CD4-positive, alpha-beta T cell (primary cell): ENCODE measurements around the gene NCK2. TPM values are rescaled to one million over a fixed set of nuclear protein-coding genes. Genes with fewer than 3 reads are reported as not detected.
A peak's percentile ranks its signal among the peaks of the same experiment; 100 is the strongest.

Experiments
- ATAC-seq: fragments of 200-7000 bp; cut with Tn5 transposase; one replicate; pipeline ENCODE4 v1.10.0; 2022; ENCODE audit warnings: mild to moderate bottlenecking; ENCODE audit not compliant: poor library complexity
- CTCF ChIA-PET: fragments of 350-600 bp; sonication (Branson Sonifier 250); formaldehyde crosslinking; loops from one replicate; lab custom pipeline; 2021; ENCODE audit warnings: antibody characterized with exemption, inconsistent platforms; lab: Charles Lee
- POLR2A ChIA-PET: fragments of 350-600 bp; sonication (Branson Sonifier 250); formaldehyde crosslinking; loops from one replicate; lab custom pipeline; 2021; ENCODE audit warnings: antibody characterized with exemption, inconsistent platforms; lab: Charles Lee
- DNase-seq, 14 experiments: peaks; one replicate each; pipeline ENCODE4 v3.0.0-alpha.2; 2013 to 2020; ENCODE audit warnings: mixed read lengths in 2 of 14
- H3K27ac ChIP-seq, 2 donors: one replicate each; pipeline versions ENCODE4 v1.5.1 to v1.7.0; 2013; ENCODE audit warnings: low read length in 2 of 2, low read depth in 1 of 2, mild to moderate bottlenecking in 1 of 2
- H3K27me3 ChIP-seq, 2 experiments: 1 replicate in 1 of 2; 2 replicates in 1 of 2; pipeline versions ENCODE4 v1.6.1 to v1.7.0; 2013; ENCODE audit warnings: low read length in 2 of 2, control low read depth in 1 of 2, mild to moderate bottlenecking in 1 of 2, moderate library complexity in 1 of 2; ENCODE audit not compliant: insufficient read depth in 2 of 2, control insufficient read depth in 1 of 2
- H3K36me3 ChIP-seq: one replicate; pipeline ENCODE4 v1.6.1; 2013; ENCODE audit warnings: low read length, control low read depth; ENCODE audit not compliant: insufficient read depth
- H3K4me1 ChIP-seq: one replicate; pipeline ENCODE4 v1.6.1; 2013; ENCODE audit warnings: low read length, control low read depth; ENCODE audit not compliant: insufficient read depth
- H3K4me3 ChIP-seq: one replicate; pipeline ENCODE4 v1.5.1; 2013; ENCODE audit warnings: mild to moderate bottlenecking, low read length, moderate library complexity
- H3K9me3 ChIP-seq, 2 experiments: 1 replicate in 1 of 2; 2 replicates in 1 of 2; pipeline versions ENCODE4 v1.6.1 to v1.7.0; 2013; ENCODE audit warnings: low read length in 2 of 2, mild to moderate bottlenecking in 2 of 2, control low read depth in 1 of 2, moderate library complexity in 1 of 2; ENCODE audit not compliant: control insufficient read depth in 1 of 2, insufficient read depth in 1 of 2
- H3K27ac Mint-ChIP-seq: one replicate; pipeline ENCODE4 v1.8.0; 2020; ENCODE audit warnings: mixed read lengths
- H3K27me3 Mint-ChIP-seq: one replicate; pipeline ENCODE4 v1.8.0; 2021; ENCODE audit warnings: mixed read lengths
- H3K36me3 Mint-ChIP-seq: one replicate; pipeline ENCODE4 v1.8.0; 2021; ENCODE audit warnings: low read depth, mixed read lengths
- H3K4me1 Mint-ChIP-seq: one replicate; pipeline ENCODE4 v1.8.0; 2021; ENCODE audit warnings: low read depth, mixed read lengths
- H3K4me3 Mint-ChIP-seq: one replicate; pipeline ENCODE4 v1.8.0; 2020; ENCODE audit warnings: mild to moderate bottlenecking, mixed read lengths
- H3K9me3 Mint-ChIP-seq: one replicate; pipeline ENCODE4 v1.8.0; 2020; ENCODE audit warnings: mixed read lengths
- CTCF ChIP-seq: fragments of 200-600 bp; IDR thresholded peaks from one replicate; pipeline ENCODE4 v1.8.0; 2022; ENCODE audit warnings: antibody characterized with exemption, mild to moderate bottlenecking
- intact Hi-C, 2 experiments: fragments of 100-400 bp; cut with DNase I in 1 of 2; cut with micrococcal nuclease in 1 of 2; formaldehyde crosslinking; loops; one replicate each; pipeline versions ENCODE4 v1.15.1 to v1.9.0; 2023 to 2025; cut with DNase I, micrococcal nuclease
- total RNA-seq, 174 experiments: library from RNA in 2 of 174; stranded (reverse) in 2 of 174; gene quantifications; one replicate each; pipeline ENCODE4 v1.2.3 and lab custom pipeline; 2021 to 2026

The NCK2 gene
- total RNA-seq, 2 experiments from 2014 or later, result 92.1 to 92.3 TPM

GRCh38 chr2:105925390-105925789 is 180.7 kb downstream of the NCK2 start:
- no peaks in the 10 kb centered on the region for H3K36me3 ChIP-seq
- H3K4me3 ChIP-seq, result no peak overlapping the region
- CTCF ChIA-PET, result interaction anchor here (1.9 kb wide), 1 partner anchor 169 kb away, joined by 6 read pairs; no protein-coding TSS in a partner anchor
- POLR2A ChIA-PET, result no interaction called here
- H3K27ac Mint-ChIP-seq, result peak overlapping the region; percentile 81
- TF ChIP-seq CTCF, result no peak
- H3K27ac ChIP-seq, result no peak overlapping the region
- no peaks in the 10 kb centered on the region for H3K36me3 Mint-ChIP-seq
- no peak for DNase-seq
- H3K27me3 Mint-ChIP-seq, result no peaks in the 10 kb centered on the region
- no peak for ATAC-seq
- no peak overlapping the region for H3K4me3 Mint-ChIP-seq
- H3K4me1 Mint-ChIP-seq, result peaks cover 79% of the 10 kb centered on the region
- H3K9me3 ChIP-seq, result no peaks in the 10 kb centered on the region
- intact Hi-C loops, result loop anchor here (5.0 kb wide), 2 partner anchors 143 to 157 kb away; no protein-coding TSS in a partner anchor
- H3K4me1 ChIP-seq, result peaks cover 58% of the 10 kb centered on the region
- peaks cover 2% of the 10 kb centered on the region for H3K9me3 Mint-ChIP-seq
- no peaks in the 10 kb centered on the region for H3K27me3 ChIP-seq

DNA sequence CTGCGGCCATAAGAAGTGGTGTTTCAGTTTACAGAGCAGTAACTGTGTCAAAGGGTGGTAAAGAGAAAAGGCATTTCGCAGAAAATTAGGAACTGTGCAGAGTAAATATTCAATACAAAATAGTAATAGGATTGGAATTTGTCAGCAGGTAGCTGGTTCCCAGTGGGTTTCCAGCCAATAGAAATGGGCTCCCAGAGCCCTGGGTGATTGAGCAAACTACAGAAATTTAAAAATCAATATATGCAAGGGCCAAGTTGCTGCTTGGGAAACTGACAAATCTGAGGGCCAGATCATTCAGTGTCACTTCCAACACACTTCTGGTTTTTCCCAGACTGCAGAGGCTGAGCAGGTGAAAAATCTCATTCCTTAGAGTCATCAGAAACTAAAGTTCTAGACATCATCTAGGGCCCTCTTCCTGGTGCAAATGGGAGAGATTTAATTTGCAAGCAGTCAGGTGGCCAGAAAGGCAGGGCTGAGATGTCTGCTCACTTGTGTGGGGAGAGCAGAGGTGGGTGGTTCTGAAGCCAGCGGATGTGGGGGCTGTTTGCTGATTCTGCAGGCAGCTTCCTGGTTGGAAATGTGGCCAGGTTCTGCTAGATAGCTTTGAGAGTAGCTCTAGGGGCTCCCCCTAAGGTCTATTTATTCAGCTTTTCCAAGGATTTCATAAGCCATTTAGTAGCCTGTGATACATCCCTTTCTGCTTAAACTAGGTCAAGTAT is 182.4 kb downstream of the NCK2 start:
- intact Hi-C loops, result loop anchor here (5.0 kb wide), 2 partner anchors 145 to 155 kb away; no protein-coding TSS in a partner anchor
- ATAC-seq, result peak; percentile 76
- H3K36me3 Mint-ChIP-seq, result no peaks in the 10 kb centered on the region
- Histone ChIP-seq H3K27ac (peak overlapping the region; percentile 51 to 65), H3K9me3 (no peaks in the 10 kb centered on the region), H3K4me3 (no peak overlapping the region), H3K27me3 (no peaks in the 10 kb centered on the region), H3K4me1 (peaks cover 75% of the 10 kb centered on the region), H3K36me3 (no peaks in the 10 kb centered on the region)
- DNase-seq, result peak; percentile 16 to 90 (median 60)
- POLR2A ChIA-PET, result interaction anchor here (0.6 to 4.4 kb wide), 15 partner anchors 18 to 211 kb away, joined by 3 to 30 read pairs (median 3); no protein-coding TSS in a partner anchor
- H3K4me3 Mint-ChIP-seq, result peak overlapping the region; percentile 54
- peaks cover 72% of the 10 kb centered on the region for H3K4me1 Mint-ChIP-seq
- CTCF ChIA-PET, result interaction anchor here (1.3 to 1.9 kb wide), 2 partner anchors 42 to 167 kb away, joined by 3 to 6 read pairs; no protein-coding TSS in a partner anchor
- TF ChIP-seq CTCF, result no peak
- no peaks in the 10 kb centered on the region for H3K27me3 Mint-ChIP-seq
- H3K27ac Mint-ChIP-seq, result peak overlapping the region; percentile 81
- no peaks in the 10 kb centered on the region for H3K9me3 Mint-ChIP-seq

DNA sequence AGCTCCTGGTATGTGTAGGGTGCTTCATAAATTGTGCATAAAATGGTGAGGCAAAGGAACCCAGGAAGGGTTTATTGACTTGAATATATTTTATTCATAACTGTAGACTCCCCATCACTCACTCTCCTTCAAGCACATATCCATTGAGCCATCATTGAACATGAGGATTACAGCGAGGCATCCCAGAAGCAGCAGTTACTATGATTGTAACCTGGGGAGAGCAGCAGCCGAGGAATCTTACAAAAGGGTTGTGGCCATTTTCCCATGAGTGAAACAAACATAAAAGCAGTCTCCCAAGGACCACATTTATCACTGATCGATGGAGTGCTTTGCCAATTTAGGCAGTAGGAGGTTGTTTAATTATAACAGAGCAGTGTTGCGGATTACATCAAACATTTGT is 183.4 kb downstream of the NCK2 start:
- Mint-ChIP-seq H3K27me3 (no peaks in the 10 kb centered on the region), H3K36me3 (no peaks in the 10 kb centered on the region), H3K4me3 (peak overlapping the region; percentile 54), H3K4me1 (peaks cover 69% of the 10 kb centered on the region), H3K27ac (peak overlapping the region; percentile 81), H3K9me3 (no peaks in the 10 kb centered on the region)
- Histone ChIP-seq H3K27me3 (no peaks in the 10 kb centered on the region), H3K4me1 (peaks cover 84% of the 10 kb centered on the region), H3K4me3 (no peak overlapping the region), H3K27ac (peak overlapping the region; percentile 51 to 65), H3K9me3 (no peaks in the 10 kb centered on the region), H3K36me3 (no peaks in the 10 kb centered on the region)
- DNase-seq (no peak), ATAC-seq (no peak)
- ChIA-PET POLR2A (interaction anchor here (1.0 to 4.4 kb wide), 5 partner anchors 22 to 169 kb away, joined by 4 to 30 read pairs (median 5); no protein-coding TSS in a partner anchor), CTCF (interaction anchor here (1.3 kb wide), 1 partner anchor 43 kb away, joined by 3 read pairs; no protein-coding TSS in a partner anchor)
- no peak for TF ChIP-seq CTCF
- intact Hi-C loops, result loop anchor here (2.0 to 5.0 kb wide), 3 partner anchors 146 to 157 kb away; no protein-coding TSS in a partner anchor
